Renal cortical epithelial cell (primary cell): ENCODE measurements around the gene GGT7. TPM values are rescaled to one million over a fixed set of nuclear protein-coding genes. Genes with fewer than 3 reads are reported as not detected.
A peak's percentile ranks its signal among the peaks of the same experiment; 100 is the strongest.
"Not testable (repeated sequence)": the region's sequence is repeated elsewhere in the genome, so short reads cannot be mapped to it uniquely, and the experiment has no call there.

Source experiments
- DNase-seq: peaks from one replicate; pipeline ENCODE4 v3.0.0-alpha.2; 2011; ENCODE audit warnings: low read depth
- total RNA-seq: library from RNA; depleted of rRNA; stranded (reverse); fragments of >200 nt; gene quantifications from 2 replicates; pipeline ENCODE4 v1.2.3, GENCODE V29; 2014

The GGT7 gene
- total RNA-seq: 4.3 and 16.9 TPM in 2 replicates

- peak; percentile 37 for DNase-seq
Measured at GRCh38 chr20:34872622-34873224, at the start of gene GGT7. TSS of gene GGT7 (minus strand) at chr20:34872856. CDS start at chr20:34872815, 41 bp downstream.

GRCh38 chr20:34921436-34921835 is 48.8 kb upstream of the GGT7 start:
- no peak for DNase-seq

GRCh38 chr20:34920055-34920454 is 47.4 kb upstream of the GGT7 start:
- DNase-seq: no peak

GRCh38 chr20:34916774-34917354 is 44.2 kb upstream of the GGT7 start:
- DNase-seq: no peak

- no peak for DNase-seq
Measured at GRCh38 chr20:34915749-34916455, 43.2 kb upstream of the GGT7 start.

- no peak for DNase-seq
Measured at GRCh38 chr20:34915131-34915530, 42.5 kb upstream of the GGT7 start.

- peak; percentile 98 for DNase-seq
Measured at GRCh38 chr20:34907616-34908469, 35.2 kb upstream of the GGT7 start.

GRCh38 chr20:34904202-34904621 is 31.6 kb upstream of the GGT7 start:
- DNase-seq: peak; percentile 14

GRCh38 chr20:34898731-34899130 is 26.1 kb upstream of the GGT7 start:
- DNase-seq: not testable (repeated sequence)

GRCh38 chr20:34898129-34898528 is 25.5 kb upstream of the GGT7 start:
- not testable (repeated sequence) for DNase-seq

- no peak for DNase-seq
Measured at GRCh38 chr20:34896086-34896621, 23.5 kb upstream of the GGT7 start.

GRCh38 chr20:34895465-34895864 is 22.8 kb upstream of the GGT7 start:
- no peak for DNase-seq

GRCh38 chr20:34894723-34895122 is 22.1 kb upstream of the GGT7 start:
- no peak for DNase-seq

GRCh38 chr20:34892671-34893070 is 20.0 kb upstream of the GGT7 start:
- DNase-seq: no peak

GRCh38 chr20:34891166-34892062 is 18.8 kb upstream of the GGT7 start:
- DNase-seq: peak; percentile 81

- DNase-seq: no peak
Measured at GRCh38 chr20:34888468-34888867, 15.8 kb upstream of the GGT7 start.

- DNase-seq: no peak
Measured at GRCh38 chr20:34887023-34887422, 14.4 kb upstream of the GGT7 start.

- DNase-seq: no peak
Measured at GRCh38 chr20:34886122-34886521, 13.5 kb upstream of the GGT7 start.

- no peak for DNase-seq
Measured at GRCh38 chr20:34884260-34884659, 11.6 kb upstream of the GGT7 start.

GRCh38 chr20:34883809-34884208 is 11.2 kb upstream of the GGT7 start:
- no peak for DNase-seq
